Activated naive CD8-positive, alpha-beta T cell treated with anti-CD3 and anti-CD28 coated beads, Interleukin-2, amount 50 U/mL, for 24 hours (primary cell): ENCODE data around the gene NOD2.

Experiments used
- ATAC-seq: fragments of 150-1000 bp; cut with Tn5 transposase; one replicate; pipeline ENCODE4 v1.10.0; 2021
- DNase-seq: peaks from one replicate; pipeline ENCODE4 v3.0.0; 2021
- H3K27ac Mint-ChIP-seq: one replicate; pipeline ENCODE4 v1.8.0; 2021; ENCODE audit warnings: mild to moderate bottlenecking, mixed read lengths
- H3K27me3 Mint-ChIP-seq: one replicate; pipeline ENCODE4 v1.8.0; 2021; ENCODE audit warnings: mixed read lengths
- H3K36me3 Mint-ChIP-seq: one replicate; pipeline ENCODE4 v1.8.0; 2021; ENCODE audit warnings: low read depth, mixed read lengths
- H3K4me1 Mint-ChIP-seq: one replicate; pipeline ENCODE4 v1.8.0; 2021; ENCODE audit warnings: mixed read lengths
- H3K4me3 Mint-ChIP-seq: one replicate; pipeline ENCODE4 v1.8.0; 2021; ENCODE audit warnings: mild to moderate bottlenecking, moderate library complexity, mixed read lengths
- H3K9me3 Mint-ChIP-seq: one replicate; pipeline ENCODE4 v1.8.0; 2021; ENCODE audit warnings: mixed read lengths

The NOD2 gene

GRCh38 chr16:50745940-50746339 lies 52.5 kb downstream of the NOD2 start:
- H3K36me3 Mint-ChIP-seq, result peaks cover 36% of the 10 kb centered on the region
- no peak for ATAC-seq
- H3K9me3 Mint-ChIP-seq, result no peaks in the 10 kb centered on the region
- H3K27me3 Mint-ChIP-seq, result peaks cover 1% of the 10 kb centered on the region
- H3K4me1 Mint-ChIP-seq, result peaks cover 81% of the 10 kb centered on the region
- H3K27ac Mint-ChIP-seq, result peak overlapping the region; percentile 91
- peak overlapping the region; percentile 87 for H3K4me3 Mint-ChIP-seq
- DNase-seq, result no peak

- peak overlapping the region; percentile 90 for H3K27ac Mint-ChIP-seq
Observed at GRCh38 chr16:50747207-50747956, 54.0 kb downstream of the NOD2 start.

GRCh38 chr16:50751528-50751927 lies 58.1 kb downstream of the NOD2 start:
- Mint-ChIP-seq H3K27ac (peak overlapping the region; percentile 35), H3K4me1 (peaks cover 72% of the 10 kb centered on the region), H3K27me3 (no peaks in the 10 kb centered on the region), H3K4me3 (no peak overlapping the region), H3K9me3 (no peaks in the 10 kb centered on the region), H3K36me3 (peaks cover 50% of the 10 kb centered on the region)
- DNase-seq (no peak), ATAC-seq (no peak)

More at GRCh38 chr16:50747207-50747956, 54.0 kb downstream of the NOD2 start:
- Mint-ChIP-seq H3K9me3 (no peaks in the 10 kb centered on the region), H3K27me3 (no peaks in the 10 kb centered on the region), H3K4me1 (peaks cover 82% of the 10 kb centered on the region), H3K4me3 (peak overlapping the region; percentile 80), H3K36me3 (peaks cover 40% of the 10 kb centered on the region)
- no peak for DNase-seq
- ATAC-seq, result peak; percentile 52

- Mint-ChIP-seq H3K4me1 (peaks cover 67% of the 10 kb centered on the region), H3K9me3 (no peaks in the 10 kb centered on the region), H3K36me3 (peaks cover 44% of the 10 kb centered on the region), H3K4me3 (no peak overlapping the region), H3K27ac (peak overlapping the region; percentile 53), H3K27me3 (no peaks in the 10 kb centered on the region)
- peak; percentile 36 for ATAC-seq
- DNase-seq, result no peak
Observed at GRCh38 chr16:50752471-50753235, 59.2 kb downstream of the NOD2 start.

- no peak for ATAC-seq
- Mint-ChIP-seq H3K36me3 (peaks cover 43% of the 10 kb centered on the region), H3K9me3 (no peaks in the 10 kb centered on the region), H3K27ac (no peak overlapping the region), H3K4me3 (no peak overlapping the region), H3K27me3 (no peaks in the 10 kb centered on the region), H3K4me1 (peaks cover 66% of the 10 kb centered on the region)
- no peak for DNase-seq
Observed at GRCh38 chr16:50756473-50756872, 63.1 kb downstream of the NOD2 start.

- peak overlapping the region; percentile 0 for H3K27ac Mint-ChIP-seq
- peaks cover 82% of the 10 kb centered on the region for H3K4me1 Mint-ChIP-seq
- no peak for DNase-seq
- no peak overlapping the region for H3K4me3 Mint-ChIP-seq
- ATAC-seq, result no peak
- no peaks in the 10 kb centered on the region for H3K27me3 Mint-ChIP-seq
- H3K36me3 Mint-ChIP-seq, result peaks cover 50% of the 10 kb centered on the region
- no peaks in the 10 kb centered on the region for H3K9me3 Mint-ChIP-seq
Observed at GRCh38 chr16:50761267-50761666, 67.9 kb downstream of the NOD2 start.

GRCh38 chr16:50762241-50762640 lies 68.8 kb downstream of the NOD2 start:
- Mint-ChIP-seq H3K4me3 (no peak overlapping the region), H3K9me3 (no peaks in the 10 kb centered on the region), H3K27ac (no peak overlapping the region), H3K4me1 (peaks cover 85% of the 10 kb centered on the region), H3K27me3 (no peaks in the 10 kb centered on the region), H3K36me3 (peaks cover 56% of the 10 kb centered on the region)
- ATAC-seq, result no peak
- no peak for DNase-seq

GRCh38 chr16:50763211-50763610 lies 69.8 kb downstream of the NOD2 start:
- H3K4me1 Mint-ChIP-seq, result peaks cover 89% of the 10 kb centered on the region
- DNase-seq (no peak), ATAC-seq (no peak)
- peak overlapping the region; percentile 50 for H3K27ac Mint-ChIP-seq
- no peak overlapping the region for H3K4me3 Mint-ChIP-seq
- no peaks in the 10 kb centered on the region for H3K27me3 Mint-ChIP-seq
- H3K9me3 Mint-ChIP-seq, result no peaks in the 10 kb centered on the region
- H3K36me3 Mint-ChIP-seq, result peaks cover 56% of the 10 kb centered on the region

GRCh38 chr16:50765260-50765659 lies 71.9 kb downstream of the NOD2 start:
- H3K4me1 Mint-ChIP-seq, result peaks cover 95% of the 10 kb centered on the region
- DNase-seq (no peak), ATAC-seq (peak; percentile 73)
- H3K27me3 Mint-ChIP-seq, result no peaks in the 10 kb centered on the region
- peak overlapping the region; percentile 81 for H3K27ac Mint-ChIP-seq
- H3K4me3 Mint-ChIP-seq, result peak overlapping the region; percentile 24
- peaks cover 7% of the 10 kb centered on the region for H3K9me3 Mint-ChIP-seq
- H3K36me3 Mint-ChIP-seq, result peaks cover 70% of the 10 kb centered on the region

GRCh38 chr16:50765861-50766260 lies 72.5 kb downstream of the NOD2 start:
- Mint-ChIP-seq H3K36me3 (peaks cover 68% of the 10 kb centered on the region), H3K4me1 (peaks cover 93% of the 10 kb centered on the region), H3K4me3 (no peak overlapping the region), H3K27ac (peak overlapping the region; percentile 81), H3K27me3 (no peaks in the 10 kb centered on the region), H3K9me3 (peaks cover 7% of the 10 kb centered on the region)
- no peak for DNase-seq
- ATAC-seq, result no peak

GRCh38 chr16:50767197-50767596 lies 73.8 kb downstream of the NOD2 start:
- no peaks in the 10 kb centered on the region for H3K27me3 Mint-ChIP-seq
- H3K36me3 Mint-ChIP-seq, result peaks cover 73% of the 10 kb centered on the region
- H3K9me3 Mint-ChIP-seq, result peaks cover 7% of the 10 kb centered on the region
- no peak for DNase-seq
- H3K4me1 Mint-ChIP-seq, result peaks cover 93% of the 10 kb centered on the region
- no peak overlapping the region for H3K27ac Mint-ChIP-seq
- ATAC-seq, result no peak
- no peak overlapping the region for H3K4me3 Mint-ChIP-seq

- no peak overlapping the region for H3K27ac Mint-ChIP-seq
- ATAC-seq (peak; percentile 40), DNase-seq (no peak)
- H3K4me3 Mint-ChIP-seq, result no peak overlapping the region
- H3K4me1 Mint-ChIP-seq, result peaks cover 74% of the 10 kb centered on the region
- peaks cover 55% of the 10 kb centered on the region for H3K36me3 Mint-ChIP-seq
- no peaks in the 10 kb centered on the region for H3K27me3 Mint-ChIP-seq
- H3K9me3 Mint-ChIP-seq, result peaks cover 12% of the 10 kb centered on the region
Observed at GRCh38 chr16:50771366-50771765, 78.0 kb downstream of the NOD2 start.

GRCh38 chr16:50774405-50774804 lies 81.0 kb downstream of the NOD2 start:
- Mint-ChIP-seq H3K4me3 (no peak overlapping the region), H3K9me3 (peaks cover 10% of the 10 kb centered on the region), H3K36me3 (peaks cover 39% of the 10 kb centered on the region), H3K4me1 (peaks cover 60% of the 10 kb centered on the region), H3K27me3 (no peaks in the 10 kb centered on the region), H3K27ac (no peak overlapping the region)
- ATAC-seq (no peak), DNase-seq (no peak)

GRCh38 chr16:50774960-50775359 lies 81.6 kb downstream of the NOD2 start:
- ATAC-seq, result no peak
- DNase-seq, result no peak
- H3K4me1 Mint-ChIP-seq, result peaks cover 55% of the 10 kb centered on the region
- no peaks in the 10 kb centered on the region for H3K27me3 Mint-ChIP-seq
- H3K9me3 Mint-ChIP-seq, result peaks cover 6% of the 10 kb centered on the region
- H3K36me3 Mint-ChIP-seq, result peaks cover 38% of the 10 kb centered on the region
- no peak overlapping the region for H3K27ac Mint-ChIP-seq
- H3K4me3 Mint-ChIP-seq, result no peak overlapping the region

GRCh38 chr16:50776037-50776436 lies 82.6 kb downstream of the NOD2 start:
- peaks cover 39% of the 10 kb centered on the region for H3K36me3 Mint-ChIP-seq
- peaks cover 51% of the 10 kb centered on the region for H3K4me1 Mint-ChIP-seq
- no peak overlapping the region for H3K27ac Mint-ChIP-seq
- ATAC-seq, result no peak
- H3K9me3 Mint-ChIP-seq, result peaks cover 6% of the 10 kb centered on the region
- no peak for DNase-seq
- no peak overlapping the region for H3K4me3 Mint-ChIP-seq
- no peaks in the 10 kb centered on the region for H3K27me3 Mint-ChIP-seq
